Endothelial cell of umbilical vein (primary cell): ENCODE results near the gene SLC16A5. TPM values are rescaled to one million over a fixed set of nuclear protein-coding genes. Genes with fewer than 3 reads are reported as not detected.

ENCODE experiments used
- BruUV-seq: library from RNA; stranded (reverse); fragments of 400-500 nt; replicated peaks from 2 replicates; lab custom pipeline; 2021; lab: Mats Ljungman, UMichigan
- CTCF ChIA-PET: fragments of 300-600, 350-600 bp; sonication (Branson Sonifier 250); formaldehyde crosslinking; loops from one replicate; lab custom pipeline; 2021; ENCODE audit warnings: antibody characterized with exemption, inconsistent platforms; lab: Charles Lee
- POLR2A ChIA-PET: fragments of 300-600, 350-600 bp; sonication (Branson Sonifier 250); formaldehyde crosslinking; loops from one replicate; lab custom pipeline; 2021; ENCODE audit warnings: antibody characterized with exemption, inconsistent platforms; lab: Charles Lee
- DNase-seq: peaks from one replicate; pipeline ENCODE4 v3.0.0-alpha.2; 2011; ENCODE audit warnings: low read depth, low spot score
- FAIRE-seq: peaks from 2 replicates; lab custom pipeline; 2011; peaks lifted over from hg19 to GRCh38; lab: Jason Lieb, UNC
- H2AFZ ChIP-seq: 2 replicates; pipeline ENCODE4 v1.6.0; 2012; ENCODE audit warnings: low read depth, low read length, control low read depth, inconsistent platforms
- H3K27ac ChIP-seq: 2 replicates; pipeline ENCODE4 v1.5.1; 2011; ENCODE audit warnings: low read depth, mild to moderate bottlenecking, control low read depth, low read length, moderate library complexity; ENCODE audit not compliant: insufficient read depth
- H3K27me3 ChIP-seq, 2 experiments: 2 replicates each; pipeline versions ENCODE4 v1.6.0 to v1.6.1; 2011; ENCODE audit warnings: low read length in 2 of 2, mixed read lengths in 1 of 2; ENCODE audit not compliant: control insufficient read depth in 2 of 2, insufficient read depth in 2 of 2
- H3K36me3 ChIP-seq, 2 experiments: 2 replicates in 1 of 2; 3 replicates in 1 of 2; pipeline ENCODE4 v1.5.1; 2011; ENCODE audit warnings: low read length in 2 of 2, mild to moderate bottlenecking in 1 of 2, moderate library complexity in 1 of 2; ENCODE audit not compliant: control insufficient read depth in 2 of 2, insufficient read depth in 2 of 2; ENCODE audit errors: extremely low read depth in 1 of 2
- H3K4me1 ChIP-seq: 3 replicates; pipeline ENCODE4 v1.5.1; 2011; ENCODE audit warnings: mild to moderate bottlenecking, low read length; ENCODE audit not compliant: control insufficient read depth, insufficient read depth; ENCODE audit errors: extremely low read depth
- H3K4me2 ChIP-seq: 2 replicates; pipeline ENCODE4 v1.6.1; 2011; ENCODE audit warnings: low read length, control low read depth, mixed read lengths; ENCODE audit not compliant: insufficient read depth
- H3K4me3 ChIP-seq, 3 experiments: fragments of 200-600 bp in 1 of 3; sonication (generic), shearing (Covaris generic) in 1 of 3; replicated peaks in 1 of 3; 2 replicates each; pipeline ENCODE4 v1.5.1; 2011 to 2016; ENCODE audit warnings: control low read depth in 3 of 3, low read length in 3 of 3, mild to moderate bottlenecking in 2 of 3, inconsistent platforms in 1 of 3, low read depth in 1 of 3, moderate library complexity in 1 of 3; ENCODE audit not compliant: insufficient read depth in 1 of 3
- H3K79me2 ChIP-seq: 2 replicates; pipeline ENCODE4 v1.6.0; 2012; ENCODE audit warnings: low read length, inconsistent platforms; ENCODE audit not compliant: control insufficient read depth, insufficient read depth
- H3K9ac ChIP-seq: replicated peaks from 2 replicates; pipeline ENCODE3; 2011; ENCODE audit warnings: low read length, control low read depth; ENCODE audit not compliant: insufficient read depth; ENCODE audit errors: extremely low read depth
- H3K9me1 ChIP-seq: replicated peaks from 3 replicates; pipeline ENCODE4 v1.6.0; 2011; ENCODE audit warnings: mild to moderate bottlenecking, low read length; ENCODE audit not compliant: control insufficient read depth, insufficient read depth; ENCODE audit errors: extremely low read depth
- H3K9me3 ChIP-seq: replicated peaks from 2 replicates; pipeline ENCODE4 v1.5.1; 2012; ENCODE audit warnings: low read length, inconsistent platforms; ENCODE audit not compliant: control insufficient read depth, insufficient read depth
- H4K20me1 ChIP-seq: replicated peaks from 2 replicates; pipeline ENCODE3; 2011; ENCODE audit warnings: mild to moderate bottlenecking, low read length; ENCODE audit not compliant: control insufficient read depth, insufficient read depth; ENCODE audit errors: extremely low read depth
- POLR2AphosphoS5 ChIP-seq: IDR thresholded peaks from 2 replicates; pipeline ENCODE4 v1.6.1; 2012; ENCODE audit warnings: low read depth, mild to moderate bottlenecking, control low read depth, low read length, moderate library complexity; ENCODE audit not compliant: insufficient read depth
- dilution Hi-C: fragments of 300-500 bp; cut with MboI; formaldehyde crosslinking; loops from one replicate; pipeline ENCODE4 v1.15.0; 2019; ENCODE audit warnings: low sequenced_read_pairs; ENCODE audit not compliant: extremely low pct_ligation_motif_present
- intact Hi-C: fragments of 100-400 bp; cut with micrococcal nuclease; formaldehyde crosslinking; loops from one replicate; pipeline ENCODE4 v1.10.0; 2022
- polyA plus RNA-seq, 4 experiments: library from polyadenylated mRNA; depleted of rRNA in 3 of 4; stranded (reverse) in 3 of 4; unstranded in 1 of 4; fragments of >200 nt; gene quantifications; 2 replicates each; pipeline versions ENCODE4 v1.2.1 to v1.2.3, GENCODE V29; 2011 to 2012; ENCODE audit warnings: missing spikeins in 1 of 4
- total RNA-seq: library from RNA; stranded (reverse); gene quantifications from 2 replicates; pipeline ENCODE4 v1.2.3, GENCODE V29; 2021
- TF ChIP-seq, protein P1 (sequence below), 2 donors: IDR thresholded peaks; 1 replicate in 1 of 2; 2 replicates in 1 of 2; pipeline ENCODE4 v1.5.1; 2011; ENCODE audit warnings: low read length in 2 of 2, mild to moderate bottlenecking in 2 of 2, moderate library complexity in 2 of 2, control low read depth in 1 of 2, inconsistent platforms in 1 of 2, low read depth in 1 of 2; ENCODE audit not compliant: insufficient read depth in 1 of 2; ENCODE audit errors: extremely low read depth in 1 of 2

Gene SLC16A5
- total and polyA plus RNA-seq, 2 donors (not counting 3 experiments of a cell fraction or from before 2014, with no cell fraction given) = 16.4 to 23.3 TPM

DNA sequence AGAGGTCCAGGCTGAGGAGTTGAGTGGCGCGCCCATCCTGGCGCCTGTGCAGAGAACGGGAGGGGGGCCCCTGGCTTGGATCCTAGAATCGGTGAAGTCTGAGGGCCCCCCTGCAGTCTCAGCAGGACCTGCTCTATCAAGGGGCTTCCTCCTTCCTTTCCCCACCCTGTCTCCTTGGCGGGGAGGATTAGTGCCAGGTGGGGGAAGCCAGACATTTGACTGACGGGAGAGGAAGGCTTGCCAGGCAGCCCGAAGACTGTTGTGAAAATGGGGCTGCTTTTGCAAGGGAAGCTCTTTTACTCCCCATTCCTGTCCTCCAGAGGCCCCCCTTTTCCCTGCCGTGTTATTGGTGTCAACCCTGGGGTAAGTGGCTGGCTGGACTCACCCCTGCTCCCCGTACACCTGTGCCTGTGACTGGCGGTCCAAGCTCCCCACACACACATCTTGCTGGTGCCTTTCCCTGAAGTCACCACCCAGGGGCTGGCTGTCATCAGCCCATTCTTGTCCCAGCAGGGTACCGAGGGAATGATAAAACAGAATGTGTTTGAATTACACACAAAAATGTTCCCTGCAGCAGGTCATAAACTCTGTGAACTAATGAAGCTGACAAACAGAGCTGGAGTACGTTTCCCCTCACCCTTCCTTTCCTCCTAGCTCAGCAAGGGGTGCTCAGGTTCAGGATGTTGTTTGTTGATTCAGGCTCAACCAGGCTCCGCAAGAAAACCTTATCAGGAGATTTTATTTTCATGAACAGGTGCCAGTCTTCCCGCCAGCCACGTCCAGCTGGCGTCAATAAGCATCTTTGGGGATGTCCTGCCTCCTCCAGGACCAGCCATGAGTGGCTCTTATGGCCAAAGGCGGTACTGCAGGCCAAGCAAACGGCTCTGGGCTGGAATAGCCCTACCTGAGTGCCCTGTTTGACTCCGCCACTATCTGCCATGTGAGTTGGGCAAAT is 17.6 kb downstream of the SLC16A5 start:
- FAIRE-seq (peak; percentile 96), DNase-seq (peak; percentile 95)
- Histone ChIP-seq H3K4me1 (peaks cover 18% of the 10 kb centered on the region), H3K27ac (no peak overlapping the region), H3K27me3 (no peaks in the 10 kb centered on the region), H2AFZ (no peak overlapping the region), H3K9me1 (no peaks in the 10 kb centered on the region), H3K9ac (no peak overlapping the region), H3K36me3 (peaks cover 0 to 1% of the 10 kb centered on the region in 2 experiments), H4K20me1 (no peaks in the 10 kb centered on the region), H3K4me2 (no peak overlapping the region), H3K9me3 (no peaks in the 10 kb centered on the region), H3K4me3 (no peak overlapping the region), H3K79me2 (no peaks in the 10 kb centered on the region)
- BruUV-seq = TSS peak; percentile 7
- ChIA-PET POLR2A (interaction anchor here (0.9 to 1.0 kb wide), 2 partner anchors 14 to 45 kb away, joined by 3 read pairs; no protein-coding TSS in a partner anchor), CTCF (interaction anchor here (0.6 to 5.1 kb wide), 36 partner anchors 9 to 165 kb away, joined by 3 to 80 read pairs (median 6); partner anchors contain the start of genes CDR2L, MIF4GD, MRPL58 and NT5C)
- dilution Hi-C loops = no loop called here
- TF ChIP-seq, protein P1, sequence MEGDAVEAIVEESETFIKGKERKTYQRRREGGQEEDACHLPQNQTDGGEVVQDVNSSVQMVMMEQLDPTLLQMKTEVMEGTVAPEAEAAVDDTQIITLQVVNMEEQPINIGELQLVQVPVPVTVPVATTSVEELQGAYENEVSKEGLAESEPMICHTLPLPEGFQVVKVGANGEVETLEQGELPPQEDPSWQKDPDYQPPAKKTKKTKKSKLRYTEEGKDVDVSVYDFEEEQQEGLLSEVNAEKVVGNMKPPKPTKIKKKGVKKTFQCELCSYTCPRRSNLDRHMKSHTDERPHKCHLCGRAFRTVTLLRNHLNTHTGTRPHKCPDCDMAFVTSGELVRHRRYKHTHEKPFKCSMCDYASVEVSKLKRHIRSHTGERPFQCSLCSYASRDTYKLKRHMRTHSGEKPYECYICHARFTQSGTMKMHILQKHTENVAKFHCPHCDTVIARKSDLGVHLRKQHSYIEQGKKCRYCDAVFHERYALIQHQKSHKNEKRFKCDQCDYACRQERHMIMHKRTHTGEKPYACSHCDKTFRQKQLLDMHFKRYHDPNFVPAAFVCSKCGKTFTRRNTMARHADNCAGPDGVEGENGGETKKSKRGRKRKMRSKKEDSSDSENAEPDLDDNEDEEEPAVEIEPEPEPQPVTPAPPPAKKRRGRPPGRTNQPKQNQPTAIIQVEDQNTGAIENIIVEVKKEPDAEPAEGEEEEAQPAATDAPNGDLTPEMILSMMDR (IDR thresholded peaks at IDR 0.05; ENCODE audit: extremely low read depth in 1 of 2, insufficient read depth in 1 of 2, low read depth in 1 of 2, low read length in 2 of 2) = peak; percentile 76 to 84
- no peak for TF ChIP-seq POLR2AphosphoS5
- intact Hi-C loops = loop anchor here (1.0 to 5.0 kb wide), 6 partner anchors 9 to 144 kb away; partner anchors contain the start of genes ATP5PD, KCTD2, SLC16A5 and SUMO2
